Cerebellar cortex (tissue), 1 donor: ENCODE measurements around the gene KCNJ18.
"Not testable (repeated sequence)": the region's sequence is repeated elsewhere in the genome, so short reads cannot be mapped to it uniquely, and the experiment has no call there.

Source experiments
- DNase-seq: peaks from one replicate; pipeline ENCODE4 v3.0.0-alpha.2; 2015; ENCODE audit warnings: low spot score

KCNJ18 gene

GRCh38 chr17:21685061-21685795, 7.1 kb upstream of the KCNJ18 start:
- DNase-seq: not testable (repeated sequence)

- DNase-seq: no peak
Measured at GRCh38 chr17:21686165-21687015, 5.9 kb upstream of the KCNJ18 start.

GRCh38 chr17:21687136-21687953, 5.0 kb upstream of the KCNJ18 start:
- DNase-seq: no peak

- DNase-seq: no peak
Measured at GRCh38 chr17:21688293-21688949, 3.9 kb upstream of the KCNJ18 start.

GRCh38 chr17:21689604-21690003, 2.7 kb upstream of the KCNJ18 start:
- no peak for DNase-seq

- DNase-seq: not testable (repeated sequence)
Measured at GRCh38 chr17:21690811-21691210, 1.5 kb upstream of the KCNJ18 start.

GRCh38 chr17:21691481-21691880, 842 bp upstream of the KCNJ18 start:
- not testable (repeated sequence) for DNase-seq

- not testable (repeated sequence) for DNase-seq
Measured at GRCh38 chr17:21692704-21693065, 362 bp downstream of the KCNJ18 start.

GRCh38 chr17:21693391-21693796, 1.1 kb downstream of the KCNJ18 start:
- not testable (repeated sequence) for DNase-seq

GRCh38 chr17:21693937-21694336, 1.6 kb downstream of the KCNJ18 start:
- DNase-seq: not testable (repeated sequence)

- DNase-seq: not testable (repeated sequence)
Measured at GRCh38 chr17:21696227-21696626, 3.9 kb downstream of the KCNJ18 start.

- not testable (repeated sequence) for DNase-seq
Measured at GRCh38 chr17:21696842-21697507, 4.7 kb downstream of the KCNJ18 start.

- DNase-seq: not testable (repeated sequence)
Measured at GRCh38 chr17:21697508-21697860, 5.2 kb downstream of the KCNJ18 start.

GRCh38 chr17:21698437-21699075, 6.2 kb downstream of the KCNJ18 start:
- not testable (repeated sequence) for DNase-seq

GRCh38 chr17:21699124-21699523, 6.8 kb downstream of the KCNJ18 start:
- DNase-seq: not testable (repeated sequence)

- not testable (repeated sequence) for DNase-seq
Measured at GRCh38 chr17:21699573-21700236, 7.4 kb downstream of the KCNJ18 start.

- DNase-seq: not testable (repeated sequence)
Measured at GRCh38 chr17:21701090-21701489, 8.8 kb downstream of the KCNJ18 start.

GRCh38 chr17:21702029-21702428, 9.7 kb downstream of the KCNJ18 start:
- DNase-seq: not testable (repeated sequence)

GRCh38 chr17:21702521-21702920, 10.2 kb downstream of the KCNJ18 start:
- DNase-seq: not testable (repeated sequence)
